Measurements from ENCODE around the gene MCTP2. TPM values are rescaled to one million over a fixed set of nuclear protein-coding genes. Genes with fewer than 3 reads are reported as not detected.

The MCTP2 gene
- total and polyA plus RNA-seq, 2 donors (not counting 1 experiment from before 2014, with no cell fraction given): 38.3 to 64.8 TPM

DNA sequence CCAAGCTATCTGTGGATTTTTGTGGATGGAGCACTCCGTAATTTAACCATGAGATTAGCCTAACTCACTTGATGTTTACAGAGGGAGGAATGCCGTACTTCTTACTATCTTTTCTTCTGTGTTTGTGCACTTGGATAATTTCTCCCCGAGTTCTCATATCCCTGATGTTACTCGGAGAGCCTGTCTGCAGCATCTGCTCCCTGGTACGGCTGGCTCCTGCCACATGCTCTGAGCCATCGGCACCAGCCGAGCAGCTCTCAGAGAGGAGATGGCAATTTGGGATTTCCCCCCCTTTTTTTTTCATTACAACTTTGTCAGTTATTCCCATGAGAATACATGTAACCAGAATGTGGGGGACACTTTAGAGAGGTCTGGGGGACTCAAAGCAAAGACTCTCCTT lies 155.0 kb downstream of the MCTP2 start:
- peaks cover 0 to 9% (median 0%) of the 10 kb centered on the region in 3 donors for H3K9me3 ChIP-seq (ENCODE audit: control extremely low read depth in 1 of 3, control insufficient read depth in 2 of 3, insufficient read depth in 1 of 3, low read length in 2 of 3)
- H3K79me2 ChIP-seq (ENCODE audit: control insufficient read depth, insufficient read depth, low read length): peaks cover 7% of the 10 kb centered on the region
- WGBS (ENCODE audit: insufficient coverage): 100% methylated on average over 6 of the region's 7 CpGs
- TF ChIP-seq EZH2 (IDR thresholded peaks at IDR 0.05; ENCODE audit: borderline replicate concordance, insufficient read depth, low read depth, low read length, poor library complexity, severe bottlenecking): no peak
- TF ChIP-seq, protein P1, sequence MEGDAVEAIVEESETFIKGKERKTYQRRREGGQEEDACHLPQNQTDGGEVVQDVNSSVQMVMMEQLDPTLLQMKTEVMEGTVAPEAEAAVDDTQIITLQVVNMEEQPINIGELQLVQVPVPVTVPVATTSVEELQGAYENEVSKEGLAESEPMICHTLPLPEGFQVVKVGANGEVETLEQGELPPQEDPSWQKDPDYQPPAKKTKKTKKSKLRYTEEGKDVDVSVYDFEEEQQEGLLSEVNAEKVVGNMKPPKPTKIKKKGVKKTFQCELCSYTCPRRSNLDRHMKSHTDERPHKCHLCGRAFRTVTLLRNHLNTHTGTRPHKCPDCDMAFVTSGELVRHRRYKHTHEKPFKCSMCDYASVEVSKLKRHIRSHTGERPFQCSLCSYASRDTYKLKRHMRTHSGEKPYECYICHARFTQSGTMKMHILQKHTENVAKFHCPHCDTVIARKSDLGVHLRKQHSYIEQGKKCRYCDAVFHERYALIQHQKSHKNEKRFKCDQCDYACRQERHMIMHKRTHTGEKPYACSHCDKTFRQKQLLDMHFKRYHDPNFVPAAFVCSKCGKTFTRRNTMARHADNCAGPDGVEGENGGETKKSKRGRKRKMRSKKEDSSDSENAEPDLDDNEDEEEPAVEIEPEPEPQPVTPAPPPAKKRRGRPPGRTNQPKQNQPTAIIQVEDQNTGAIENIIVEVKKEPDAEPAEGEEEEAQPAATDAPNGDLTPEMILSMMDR (IDR thresholded peaks at IDR 0.05): no peak
- intact Hi-C loops (cut with micrococcal nuclease): no loop called here
- peaks cover 19 to 21% of the 10 kb centered on the region in 2 experiments for H3K36me3 ChIP-seq (replicated peaks in 1 of 2; ENCODE audit: control extremely low read depth in 1 of 2, control insufficient read depth in 1 of 2, extremely low read depth in 1 of 2, insufficient read depth in 2 of 2, low read length in 1 of 2)
- Mint-ChIP-seq H3K9me3 (ENCODE audit: insufficient read depth) (no peaks in the 10 kb centered on the region), H3K4me1 (peaks cover 55% of the 10 kb centered on the region), H3K27ac (peak overlapping the region; percentile 15), H3K27me3 (no peaks in the 10 kb centered on the region), H3K4me3 (no peak overlapping the region)
- H2AFZ ChIP-seq (ENCODE audit: insufficient read depth, low read depth, low read length, poor library complexity, severe bottlenecking): no peak overlapping the region
- no peaks in the 10 kb centered on the region for H4K20me1 ChIP-seq (ENCODE audit: control insufficient read depth, insufficient read depth, low read length, poor library complexity, severe bottlenecking)
- no peak overlapping the region for H3K4me2 ChIP-seq (replicated peaks; ENCODE audit: low read depth, low read length, poor library complexity, severe bottlenecking)
- ATAC-seq (ENCODE audit: low read depth) (no peak), DNase-seq (no peak)
- CTCF ChIA-PET: interaction anchor here (2.5 kb wide), 1 partner anchor 222 kb away, joined by 13 read pairs; no protein-coding TSS in a partner anchor
- peaks cover 41 to 42% of the 10 kb centered on the region in 2 donors for H3K4me1 ChIP-seq (ENCODE audit: control insufficient read depth in 2 of 2, insufficient read depth in 2 of 2, low read length in 2 of 2)
- no peak overlapping the region for H3K4me3 ChIP-seq (ENCODE audit: control extremely low read depth in 1 of 5, extremely low read depth in 1 of 5, insufficient read depth in 1 of 5, low read depth in 2 of 5, low read length in 4 of 5)
- peak overlapping the region in 1 of 2 donors; percentile 38 for H3K27ac ChIP-seq (ENCODE audit: low read length in 2 of 2)
- POLR2A ChIA-PET: no interaction called here
- H3K27me3 ChIP-seq (replicated peaks in 1 of 4; ENCODE audit: control extremely low read depth in 1 of 4, control insufficient read depth in 3 of 4, insufficient read depth in 4 of 4, low read length in 3 of 4): no peaks in the 10 kb centered on the region
- no peak overlapping the region for H3K9ac ChIP-seq (ENCODE audit: low read length)

DNA sequence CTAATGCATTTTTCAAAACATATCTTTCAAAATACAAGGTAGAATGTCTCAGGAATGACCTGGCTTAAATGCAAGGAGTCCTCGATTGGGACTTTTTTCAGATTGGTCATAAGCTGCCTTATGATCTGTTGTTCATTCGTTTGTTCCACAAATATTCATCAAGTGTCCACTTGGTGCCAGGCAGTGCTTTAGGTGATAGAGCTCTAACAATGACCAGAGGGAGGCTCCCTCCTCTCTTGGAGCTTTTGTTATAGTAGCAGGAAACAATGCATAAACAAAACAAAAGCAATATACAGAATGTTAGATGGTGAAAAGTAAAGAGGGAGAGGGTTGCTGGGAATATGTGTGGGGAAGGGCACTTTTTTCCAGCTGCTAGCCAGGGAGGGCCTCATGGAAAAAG lies 156.1 kb downstream of the MCTP2 start:
- peak overlapping the region; percentile 63 for H3K27ac Mint-ChIP-seq
- no peaks in the 10 kb centered on the region for H3K9me3 Mint-ChIP-seq (ENCODE audit: insufficient read depth)
- peaks cover 7% of the 10 kb centered on the region for H3K79me2 ChIP-seq (ENCODE audit: control insufficient read depth, insufficient read depth, low read length)
- 100% methylated on average over 1 of the region's 2 CpGs for WGBS (ENCODE audit: insufficient coverage)
- peaks cover 0 to 9% (median 0%) of the 10 kb centered on the region in 3 donors for H3K9me3 ChIP-seq (ENCODE audit: control extremely low read depth in 1 of 3, control insufficient read depth in 2 of 3, insufficient read depth in 1 of 3, low read length in 2 of 3)
- intact Hi-C loops (cut with micrococcal nuclease): no loop called here
- POLR2A ChIA-PET: no interaction called here
- no peak overlapping the region for H2AFZ ChIP-seq (ENCODE audit: insufficient read depth, low read depth, low read length, poor library complexity, severe bottlenecking)
- ATAC-seq (ENCODE audit: low read depth) (no peak), DNase-seq (no peak)
- H3K9ac ChIP-seq (ENCODE audit: low read length): peak overlapping the region; percentile 33
- CTCF ChIA-PET: interaction anchor here (2.5 kb wide), 1 partner anchor 223 kb away, joined by 13 read pairs; no protein-coding TSS in a partner anchor
- no peak for TF ChIP-seq EZH2 (IDR thresholded peaks at IDR 0.05; ENCODE audit: borderline replicate concordance, insufficient read depth, low read depth, low read length, poor library complexity, severe bottlenecking)
- TF ChIP-seq, protein P1 (IDR thresholded peaks at IDR 0.05): no peak
- no peaks in the 10 kb centered on the region for H4K20me1 ChIP-seq (ENCODE audit: control insufficient read depth, insufficient read depth, low read length, poor library complexity, severe bottlenecking)
- peak overlapping the region; percentile 4 to 30 for H3K27ac ChIP-seq (ENCODE audit: low read length in 2 of 2)
- peaks cover 48% of the 10 kb centered on the region for H3K4me1 Mint-ChIP-seq
- peak overlapping the region; percentile 55 for H3K4me2 ChIP-seq (replicated peaks; ENCODE audit: low read depth, low read length, poor library complexity, severe bottlenecking)
- H3K27me3 ChIP-seq (replicated peaks in 1 of 4; ENCODE audit: control extremely low read depth in 1 of 4, control insufficient read depth in 3 of 4, insufficient read depth in 4 of 4, low read length in 3 of 4): no peaks in the 10 kb centered on the region
- no peaks in the 10 kb centered on the region for H3K27me3 Mint-ChIP-seq
- peaks cover 19 to 23% of the 10 kb centered on the region in 2 experiments for H3K36me3 ChIP-seq (replicated peaks in 1 of 2; ENCODE audit: control extremely low read depth in 1 of 2, control insufficient read depth in 1 of 2, extremely low read depth in 1 of 2, insufficient read depth in 2 of 2, low read length in 1 of 2)
- H3K4me3 Mint-ChIP-seq: peak overlapping the region; percentile 69
- peaks cover 41% of the 10 kb centered on the region in 2 donors for H3K4me1 ChIP-seq (ENCODE audit: control insufficient read depth in 2 of 2, insufficient read depth in 2 of 2, low read length in 2 of 2)
- H3K4me3 ChIP-seq (ENCODE audit: control extremely low read depth in 1 of 5, extremely low read depth in 1 of 5, insufficient read depth in 1 of 5, low read depth in 2 of 5, low read length in 4 of 5): peak overlapping the region in 1 of 5 experiments; percentile 1
